ENCODE data around the gene VRTN.

Gene VRTN

DNA sequence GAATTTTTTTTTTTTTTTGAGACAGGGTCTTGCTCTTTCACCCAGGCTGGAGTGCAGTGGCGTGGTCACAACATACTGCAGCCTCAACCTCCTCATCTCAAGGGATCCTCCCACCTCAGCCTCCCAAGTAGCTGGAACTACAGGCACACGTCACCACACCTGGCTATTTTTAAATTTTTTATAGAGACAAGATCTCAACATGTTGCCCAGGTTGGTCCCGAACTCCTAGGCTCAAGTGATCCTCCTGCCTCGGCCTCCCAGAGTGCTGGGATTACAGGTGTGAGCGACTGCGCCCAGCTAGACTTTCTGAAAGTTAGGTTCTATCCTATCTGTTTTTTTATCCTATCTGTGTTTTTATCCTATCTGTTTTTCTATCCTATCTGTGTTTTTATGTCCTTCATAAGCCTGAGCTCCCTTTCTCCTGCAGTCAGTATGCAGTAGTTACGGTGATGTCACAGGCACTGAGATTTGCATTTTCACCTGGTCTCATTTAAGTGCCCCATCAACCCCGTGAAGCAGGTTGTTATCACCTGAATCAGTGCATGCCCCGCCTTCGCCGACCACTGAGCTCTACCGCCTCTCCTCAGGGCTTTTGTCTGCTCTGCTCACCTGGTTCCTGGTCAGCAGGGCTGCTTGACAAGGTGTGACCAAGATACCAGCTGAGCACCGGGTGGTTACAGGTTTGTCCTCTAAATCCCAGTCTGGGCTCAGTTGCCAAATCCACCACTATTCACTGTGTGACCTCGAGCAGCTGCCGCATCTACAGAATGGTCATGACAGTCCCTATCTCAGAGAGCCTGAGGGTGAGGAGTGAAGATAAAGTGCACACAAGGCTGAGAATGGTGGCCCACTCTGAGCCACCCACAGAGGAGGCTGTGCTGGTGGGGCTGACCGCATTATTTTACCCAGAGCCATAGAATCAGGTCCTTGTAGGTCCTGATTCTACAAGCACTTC, 44.6 kb downstream of the VRTN start:
- no peak for DNase-seq

DNA sequence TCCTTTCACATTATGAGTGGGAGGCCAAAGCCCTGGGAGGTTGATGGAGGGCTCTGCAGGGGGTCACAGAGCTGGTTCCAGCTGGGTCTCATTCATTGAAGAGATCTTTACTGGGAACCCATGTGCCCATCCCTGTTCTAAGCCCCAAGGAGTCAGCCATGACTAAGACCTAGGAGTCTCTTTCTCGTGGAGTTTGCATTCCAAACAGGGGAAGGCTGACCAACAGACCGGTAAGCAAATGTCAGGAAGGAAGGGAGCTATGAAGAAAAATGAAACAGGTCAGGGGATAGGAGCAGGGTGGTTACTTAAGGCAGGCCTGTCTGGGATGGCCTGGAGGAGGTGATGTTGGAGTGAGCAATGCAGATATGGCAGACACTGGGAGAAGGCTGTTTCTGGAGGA, 46.3 kb downstream of the VRTN start:
- no peak for DNase-seq

DNA sequence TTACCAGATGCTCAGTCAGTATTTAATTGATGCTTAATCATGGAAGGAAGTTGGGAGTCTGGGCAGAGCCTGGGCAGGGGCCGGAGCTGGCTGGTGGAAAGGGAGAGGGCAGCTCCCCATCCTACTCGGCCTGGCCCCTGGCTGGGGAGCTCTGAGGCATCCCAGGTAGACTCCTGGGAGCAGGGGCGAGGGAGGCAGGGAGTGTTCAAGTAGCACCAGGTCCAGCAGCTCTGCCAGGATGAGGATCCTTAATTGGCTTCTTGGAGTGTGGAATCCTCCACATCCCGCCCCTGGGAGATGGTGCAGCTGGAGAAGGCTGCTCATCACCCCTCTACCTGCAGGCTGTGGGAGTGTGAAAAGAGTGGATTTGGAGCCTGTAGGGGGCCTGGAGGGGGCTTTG, 46.8 kb downstream of the VRTN start:
- no peak for DNase-seq

DNA sequence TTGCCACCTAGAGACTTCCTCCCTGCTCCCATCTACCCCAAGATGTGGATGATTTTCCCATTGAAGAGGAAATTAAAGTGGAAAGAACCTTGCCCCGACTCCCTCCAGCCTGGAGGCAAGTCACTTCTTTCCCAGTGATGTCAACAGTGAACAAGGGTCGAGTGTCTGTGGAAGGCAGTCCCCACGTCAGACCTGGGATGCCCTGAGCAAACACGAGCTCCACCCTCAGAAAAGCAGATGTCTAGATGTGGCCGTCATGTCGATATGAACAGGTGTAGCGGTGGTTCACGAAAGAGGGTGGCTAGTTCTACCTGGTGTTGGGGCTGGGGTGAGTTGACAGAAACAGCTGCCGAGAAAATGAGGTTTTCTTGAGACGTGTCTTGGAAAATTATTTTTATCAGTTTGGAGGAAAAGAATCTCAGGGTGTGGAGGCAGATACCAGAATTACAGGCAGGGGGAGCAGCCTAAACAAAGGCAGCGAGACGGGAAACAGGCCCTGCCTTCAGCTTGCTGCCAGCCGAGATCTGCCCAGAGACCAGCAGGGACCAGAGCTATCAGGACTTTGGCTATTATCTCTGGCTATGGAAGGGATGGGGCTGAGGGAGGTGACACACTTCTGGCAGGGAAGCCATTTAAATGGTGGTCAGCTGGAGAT, 51.9 kb downstream of the VRTN start:
- no peak for DNase-seq

DNA sequence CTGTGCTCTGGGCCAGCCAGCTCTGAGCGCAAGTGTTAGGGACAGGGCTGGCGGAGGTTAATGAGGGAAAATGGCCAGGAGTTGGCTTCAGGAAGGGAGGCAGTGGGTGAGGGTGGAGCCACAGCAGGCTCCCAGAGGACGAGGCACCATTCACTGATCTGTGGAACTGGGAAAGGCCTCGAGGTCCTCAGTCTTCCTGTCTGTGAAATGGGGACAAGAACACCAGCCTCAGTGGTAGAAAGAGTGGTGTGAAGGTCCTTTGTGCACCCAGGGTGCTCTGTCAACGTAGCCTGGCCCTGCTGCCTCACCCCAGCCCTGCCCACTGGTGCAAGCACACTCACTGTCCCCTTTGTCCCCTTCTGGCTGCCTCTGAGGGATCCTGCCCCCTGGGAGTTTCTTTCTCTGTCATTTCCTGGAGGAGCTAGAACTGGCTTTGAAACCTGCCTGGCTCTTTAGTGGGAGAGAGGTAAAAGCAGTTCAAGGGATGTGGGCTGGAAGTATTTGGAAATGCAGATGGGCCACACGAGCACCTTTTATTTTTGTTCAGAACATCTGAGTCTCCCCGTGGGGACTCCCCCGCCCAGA, 52.7 kb downstream of the VRTN start:
- peak in 5 of 56 donors; percentile 16 to 77 (median 57) for DNase-seq

DNA sequence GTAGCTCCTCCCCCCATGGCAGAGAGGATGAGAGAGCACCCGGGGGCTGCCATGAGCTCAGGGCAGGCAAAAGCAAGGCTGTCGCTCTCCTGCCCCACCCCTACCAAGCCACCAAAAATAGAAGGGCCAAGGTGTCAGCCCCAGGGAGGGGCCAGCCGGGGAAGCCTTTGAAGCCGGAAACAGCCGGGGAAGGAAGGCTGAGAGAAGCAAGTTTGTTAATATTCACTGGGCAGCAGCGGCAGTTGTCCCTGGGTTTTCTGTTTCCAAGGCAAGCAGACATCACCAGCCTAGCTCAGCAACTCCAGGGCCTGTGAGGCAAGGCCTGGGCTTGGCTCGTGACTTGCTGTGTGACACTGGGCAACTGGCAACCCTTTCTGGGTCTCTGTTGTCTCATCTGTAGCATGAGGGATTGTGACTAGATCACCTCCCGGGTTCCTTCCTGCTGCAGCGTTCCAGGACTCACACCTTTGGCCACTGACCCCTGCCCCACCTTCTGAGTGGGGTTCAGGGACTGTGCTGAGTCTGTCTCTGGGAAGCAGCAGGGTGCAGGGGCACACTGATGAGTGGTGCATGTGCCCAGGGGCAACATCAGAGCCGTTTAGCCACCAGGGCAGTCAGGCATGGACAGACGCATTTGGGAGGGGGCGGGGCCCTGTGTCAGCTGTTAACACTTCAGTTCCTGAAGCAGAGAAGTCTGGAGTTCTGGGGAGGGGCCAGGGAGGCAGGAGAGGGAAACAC, 53.4 kb downstream of the VRTN start:
- peak in 29 of 56 donors; percentile 6 to 73 (median 39) for DNase-seq

DNA sequence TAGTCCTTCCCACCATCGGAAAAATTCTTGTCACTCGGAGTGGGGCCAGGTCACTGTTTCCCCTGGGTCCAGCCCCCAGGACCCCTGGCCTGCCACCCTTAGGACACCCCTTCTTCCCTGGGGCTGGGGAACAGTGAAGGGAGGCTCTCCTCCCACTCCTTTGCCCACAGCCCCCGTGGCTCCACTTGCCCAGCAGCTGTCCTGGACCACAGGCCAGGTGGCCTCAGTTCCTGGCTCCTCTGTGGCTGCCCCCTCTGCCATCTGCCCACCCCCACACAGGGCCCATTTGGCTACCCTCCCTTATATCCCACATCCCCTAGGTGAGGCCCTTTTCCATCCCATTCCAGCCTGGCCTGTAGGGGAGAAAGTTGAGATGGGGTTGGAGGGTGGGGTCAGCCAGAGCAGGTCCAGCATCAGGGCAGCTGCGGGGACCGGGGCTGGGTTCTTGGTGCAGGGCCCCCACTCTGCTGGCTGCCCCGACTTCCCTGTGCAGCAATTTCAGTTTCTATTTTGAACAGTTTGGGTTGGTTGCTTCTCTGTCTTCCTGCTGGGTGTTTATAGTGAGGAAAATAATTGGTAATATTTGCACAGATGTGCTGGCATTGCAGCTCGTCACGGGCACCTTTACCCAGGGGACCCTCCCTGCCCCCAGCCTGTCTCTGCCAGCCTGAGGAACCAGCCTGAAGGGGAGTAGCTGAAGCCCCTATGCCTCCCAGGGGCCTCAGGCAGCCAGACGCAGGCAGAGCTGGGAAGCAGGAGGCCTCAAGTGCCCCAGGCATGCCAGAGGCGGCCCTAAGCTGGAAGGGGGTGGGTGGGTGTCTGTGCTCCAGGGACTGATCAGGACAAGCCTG, 54.4 kb downstream of the VRTN start:
- DNase-seq: no peak

DNA sequence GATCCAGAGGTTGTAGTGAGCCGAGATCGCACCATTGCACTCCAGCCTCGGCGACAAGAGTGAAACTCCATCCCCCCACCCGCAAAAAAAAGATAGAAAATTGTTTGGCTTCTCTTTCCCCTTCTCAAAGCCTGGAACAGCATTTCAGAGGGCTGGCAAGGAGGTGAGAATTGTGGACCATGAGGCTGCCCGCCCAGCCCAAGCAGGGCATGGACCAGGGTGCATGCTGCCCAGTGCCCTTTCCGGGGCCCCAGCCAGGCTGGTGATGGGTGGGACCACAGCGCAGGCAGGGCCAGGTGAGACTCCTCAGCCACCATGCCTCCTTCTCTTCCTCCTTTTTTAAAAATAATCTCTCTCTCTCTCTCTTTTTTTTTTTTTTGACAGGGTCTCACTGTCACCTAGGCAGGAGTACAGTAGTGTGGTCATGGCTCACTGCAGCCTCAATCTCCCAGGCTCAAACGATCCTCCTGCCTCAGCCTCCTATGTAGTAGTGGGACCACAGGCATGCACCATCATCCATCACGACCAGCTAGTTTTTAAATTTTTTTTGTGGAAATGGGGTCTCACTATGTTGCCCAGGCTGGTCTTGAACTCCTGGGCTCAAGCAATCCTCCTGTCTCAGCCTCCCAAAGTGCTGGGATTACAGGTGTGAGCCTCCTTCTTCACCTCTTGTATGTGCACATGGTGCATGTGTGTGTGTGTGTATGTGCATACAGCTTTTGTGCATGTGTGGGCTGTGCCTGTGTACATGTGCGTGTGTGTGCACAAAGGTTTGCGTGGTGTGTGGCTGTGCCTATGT, 55.5 kb downstream of the VRTN start:
- no peak for DNase-seq

DNA sequence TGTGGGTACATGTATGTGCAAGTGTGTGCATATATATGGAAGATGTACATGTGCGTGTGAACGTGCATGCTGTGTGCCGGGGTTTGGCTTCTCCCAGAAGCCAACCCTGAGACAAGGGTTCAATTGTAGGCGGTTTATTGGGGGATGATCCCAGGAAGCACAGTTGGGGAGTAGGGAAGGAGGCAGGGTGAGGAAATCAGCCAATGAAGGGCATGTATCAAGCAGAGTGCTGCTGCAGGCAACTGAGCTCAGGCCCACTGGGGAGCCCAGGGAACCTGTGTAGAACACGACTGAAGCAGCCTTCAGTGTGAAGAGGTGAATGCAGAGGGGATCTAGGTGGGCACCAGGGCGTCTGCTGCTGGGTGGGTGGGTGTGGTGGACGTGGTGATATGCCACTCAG, 56.2 kb downstream of the VRTN start:
- DNase-seq: peak in 1 of 56 donors; percentile 11

DNA sequence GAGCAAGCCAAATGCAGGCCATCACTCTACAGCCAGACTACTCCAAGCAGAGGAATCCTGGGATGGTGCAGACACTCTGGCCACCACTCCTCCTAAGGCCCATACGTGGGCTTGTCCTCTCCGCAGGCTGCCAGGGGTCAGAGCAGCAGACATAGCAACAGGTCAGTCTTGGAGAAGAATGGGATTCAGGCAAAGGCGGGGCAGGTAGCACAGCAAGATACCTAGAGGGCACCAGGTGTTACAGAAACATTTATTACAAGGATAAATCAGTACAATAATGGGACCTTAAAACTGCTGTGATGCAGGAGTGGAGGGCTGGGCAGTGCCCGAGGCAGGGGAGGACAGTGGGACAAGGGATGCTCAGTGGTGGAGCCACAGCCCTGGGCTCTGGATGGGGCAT, 57.4 kb downstream of the VRTN start:
- DNase-seq: no peak

DNA sequence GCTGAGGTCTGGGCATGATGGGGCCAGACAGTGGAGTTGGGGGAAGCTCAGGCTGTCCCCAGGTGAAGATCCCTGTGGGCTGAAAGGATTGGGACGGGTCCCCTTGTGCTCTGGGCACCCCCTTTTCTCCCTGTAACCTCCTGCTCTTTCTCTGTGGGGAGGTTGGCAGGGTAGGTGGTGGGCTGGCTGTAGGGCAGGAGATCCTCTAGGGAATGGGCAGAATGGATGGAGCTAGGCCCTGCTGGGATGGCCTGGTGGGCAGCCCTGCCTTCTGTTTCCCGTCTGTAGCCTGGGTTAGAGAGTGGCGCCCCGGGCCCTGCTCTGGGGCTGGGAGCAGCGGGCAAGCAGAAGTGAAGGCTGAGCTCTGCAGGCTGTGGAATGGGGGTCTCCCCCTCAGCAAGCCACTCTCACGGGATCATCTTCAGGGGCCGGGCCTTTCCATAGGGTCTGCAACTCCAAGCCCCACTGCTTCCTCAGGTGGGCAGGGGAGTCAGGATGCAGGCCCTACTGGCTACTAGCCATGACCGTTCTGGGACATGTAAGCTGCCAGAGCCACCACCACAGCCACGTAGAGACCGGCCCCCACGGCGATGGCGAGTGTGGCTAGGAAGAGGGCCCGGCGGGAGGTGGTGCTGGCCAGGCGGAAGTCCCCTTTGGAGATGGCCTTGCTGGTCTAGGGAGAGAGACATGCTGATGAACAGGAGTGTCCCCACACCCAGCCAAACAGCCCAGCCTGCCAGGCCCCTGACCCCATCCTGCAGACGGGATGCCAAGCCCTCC, 58.9 kb downstream of the VRTN start:
- no peak for DNase-seq

DNA sequence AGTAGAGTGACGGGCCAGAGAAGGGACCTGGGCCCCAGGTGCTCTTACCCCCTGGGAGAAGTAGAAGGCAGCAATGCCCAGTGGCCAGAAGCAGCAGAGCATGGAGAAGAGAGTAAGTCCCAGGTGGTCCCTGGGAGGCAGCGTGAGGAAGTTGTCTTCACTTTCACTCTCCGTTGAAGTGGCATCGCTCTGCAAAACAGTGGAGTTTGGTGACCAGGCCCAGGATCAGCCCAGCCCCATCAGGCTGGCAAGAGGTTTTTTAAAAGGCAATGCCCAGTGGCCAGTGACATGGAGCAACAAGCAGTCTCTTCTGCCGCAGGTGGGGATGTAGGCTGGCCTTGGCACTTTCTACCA, 59.5 kb downstream of the VRTN start:
- DNase-seq: no peak

DNA sequence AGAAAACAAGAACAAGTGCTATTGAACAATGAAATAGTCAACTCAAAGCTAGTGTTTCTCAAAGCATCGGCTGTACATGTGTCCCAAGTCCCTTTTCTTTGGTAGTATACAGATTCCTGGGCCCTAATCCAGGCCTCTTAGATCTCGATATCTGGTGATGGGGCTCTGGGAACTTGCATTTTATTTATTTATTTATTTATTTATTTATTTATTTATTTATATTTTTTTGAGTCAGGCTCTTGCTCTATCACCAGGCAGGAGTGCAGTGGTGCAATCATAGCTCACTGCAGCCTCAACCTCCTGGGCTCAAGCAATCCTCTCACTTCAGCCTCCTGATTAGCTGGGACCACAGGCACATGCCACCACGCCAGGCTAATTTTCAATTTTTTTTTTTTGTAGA, 60.6 kb downstream of the VRTN start:
- DNase-seq: no peak

DNA sequence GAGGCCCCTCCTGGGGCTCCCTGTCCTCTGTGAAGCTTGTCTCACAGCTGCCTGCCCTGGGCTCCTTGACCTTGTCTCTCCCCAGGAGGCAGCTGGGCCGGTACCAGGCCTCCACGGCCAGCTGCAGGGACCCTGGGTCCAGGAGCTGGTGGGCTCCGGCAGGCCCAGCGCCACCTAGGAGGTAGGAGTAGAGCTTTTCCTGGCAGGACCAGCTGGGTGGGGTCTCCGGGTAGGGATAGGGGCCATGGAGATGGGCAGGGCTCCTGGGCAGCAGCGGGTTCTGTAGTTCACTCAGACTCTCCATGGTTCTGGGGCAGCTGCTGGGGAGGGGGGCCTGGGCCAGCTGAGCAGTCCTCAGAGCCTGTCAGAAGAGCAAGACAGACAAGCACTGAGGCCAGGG, 61.2 kb downstream of the VRTN start:
- DNase-seq: no peak

Measured in nucleus accumbens (tissue), 56 donors.